HepG2 (cell line): ENCODE data around the gene NOS1. TPM values are rescaled to one million over a fixed set of nuclear protein-coding genes. Genes with fewer than 3 reads are reported as not detected.

Experiments
- ATAC-seq: fragments of 200-7000 bp; cut with Tn5 transposase; 3 replicates; pipeline ENCODE4 v1.9.1; 2020; ENCODE audit warnings: mild to moderate bottlenecking, moderate library complexity
- BruUV-seq: library from RNA; stranded (reverse); fragments of 400-500 nt; replicated peaks from 2 replicates; lab custom pipeline; 2021; lab: Mats Ljungman, UMichigan
- CTCF ChIA-PET: fragments of 300-600 bp; formaldehyde crosslinking; extraction: SDS; loops from one replicate; lab custom pipeline; 2021; ENCODE audit warnings: low total read pairs, inconsistent platforms, low intra/inter-chr PET ratio; lab: Yijun Ruan, JAX
- POLR2A ChIA-PET: fragments of 350-600 bp; sonication (Branson Sonifier 250); formaldehyde crosslinking; loops from one replicate; lab custom pipeline; 2020; ENCODE audit warnings: antibody characterized with exemption, inconsistent platforms; lab: Yijun Ruan, JAX
- DNase-seq: peaks from one replicate; pipeline ENCODE4 v3.0.0-alpha.2; 2015; ENCODE audit warnings: low spot score
- FAIRE-seq: peaks from 3 replicates; lab custom pipeline; 2011; peaks lifted over from hg19 to GRCh38; lab: Jason Lieb, UNC
- H2AFZ ChIP-seq: one replicate; pipeline ENCODE4 v1.6.1; 2011; ENCODE audit warnings: low read length, inconsistent platforms
- H3K27ac ChIP-seq: fragments of 300-600 bp; 3 replicates; pipeline ENCODE4 v1.8.0; 2011; ENCODE audit warnings: mixed run types, mild to moderate bottlenecking, mixed read lengths, low read length, inconsistent platforms; ENCODE audit not compliant: insufficient read depth; ENCODE audit errors: extremely low read length
- H3K27me3 ChIP-seq, 2 experiments: fragments of 200-600 bp in 1 of 2; 2 replicates in 1 of 2; 3 replicates in 1 of 2; pipeline versions ENCODE4 v1.6.0 to v1.8.0; 2011; ENCODE audit warnings: low read length in 2 of 2, mild to moderate bottlenecking in 2 of 2, moderate library complexity in 2 of 2, inconsistent platforms in 1 of 2; ENCODE audit not compliant: insufficient read depth in 2 of 2, control insufficient read depth in 1 of 2
- H3K36me3 ChIP-seq, 2 experiments: fragments of 200-600 bp in 1 of 2; replicated peaks in 1 of 2; 2 replicates in 1 of 2; 3 replicates in 1 of 2; pipeline versions ENCODE4 v1.5.1 to v1.8.0; 2011; ENCODE audit warnings: low read length in 2 of 2, inconsistent platforms in 1 of 2; ENCODE audit not compliant: insufficient read depth in 2 of 2, control insufficient read depth in 1 of 2
- H3K4me1 ChIP-seq: 2 replicates; pipeline ENCODE4 v1.5.1; 2012; ENCODE audit warnings: low read length, inconsistent platforms; ENCODE audit not compliant: insufficient read depth
- H3K4me2 ChIP-seq: 2 replicates; pipeline ENCODE4 v1.6.0; 2011; ENCODE audit warnings: low read depth, low read length, inconsistent platforms
- H3K4me3 ChIP-seq, 3 experiments: fragments of 200-600 bp in 1 of 3; sonication (generic), shearing (Covaris generic) in 1 of 3; replicated peaks in 1 of 3; 2 replicates each; pipeline ENCODE4 v1.5.1; 2011 to 2016; ENCODE audit warnings: low read length in 3 of 3, inconsistent platforms in 2 of 3, low read depth in 2 of 3, mild to moderate bottlenecking in 2 of 3, control low read depth in 1 of 3, mixed read lengths in 1 of 3; ENCODE audit not compliant: insufficient read depth in 1 of 3
- H3K79me2 ChIP-seq: one replicate; pipeline ENCODE4 v1.6.1; 2011; ENCODE audit warnings: low read length, inconsistent platforms; ENCODE audit not compliant: insufficient read depth
- H3K9ac ChIP-seq: 2 replicates; pipeline ENCODE4 v1.6.0; 2011; ENCODE audit warnings: mild to moderate bottlenecking, low read depth, low read length, inconsistent platforms; ENCODE audit not compliant: insufficient read depth
- H3K9me3 ChIP-seq: 2 replicates; pipeline ENCODE4 v1.5.1; 2012; ENCODE audit warnings: mild to moderate bottlenecking, low read length
- H4K20me1 ChIP-seq: 2 replicates; pipeline ENCODE4 v1.6.0; 2011; ENCODE audit warnings: inconsistent platforms, mild to moderate bottlenecking, low read length, moderate library complexity; ENCODE audit not compliant: insufficient read depth
- ADNP ChIP-seq: sonication (generic); formaldehyde crosslinking; IDR thresholded peaks from 2 replicates; pipeline ENCODE4 v1.4.0; 2020; ENCODE audit warnings: missing genetic modification reagents
- HCFC1 ChIP-seq: fragments of 150-350 bp; IDR thresholded peaks from 2 replicates; pipeline ENCODE4 v1.6.1; 2014; ENCODE audit warnings: low read depth, low read length
- NR2F1 ChIP-seq, 2 experiments: fragments of 450-650 bp in 1 of 2; formaldehyde crosslinking in 1 of 2; IDR thresholded peaks; 2 replicates each; pipeline versions ENCODE4 v1.5.0 to v1.6.1; 2016 to 2020; ENCODE audit warnings: mild to moderate bottlenecking in 1 of 2, missing compliant biosample characterization in 1 of 2, missing genetic modification reagents in 1 of 2, moderate library complexity in 1 of 2
- PAWR ChIP-seq: sonication (generic); formaldehyde crosslinking; IDR thresholded peaks from 2 replicates; pipeline ENCODE4 v1.4.0; 2020; ENCODE audit warnings: missing genetic modification reagents, mild to moderate bottlenecking, borderline replicate concordance
- PRDM15 ChIP-seq: sonication (generic); formaldehyde crosslinking; IDR thresholded peaks from 2 replicates; pipeline ENCODE4 v1.4.0; 2020; ENCODE audit warnings: missing genetic modification reagents
- ZNF629 ChIP-seq: sonication (generic); formaldehyde crosslinking; conservative IDR thresholded peaks from 2 replicates; pipeline ENCODE4 v1.5.0; 2020; ENCODE audit warnings: missing genetic modification reagents
- ZNF720 ChIP-seq: sonication (generic); formaldehyde crosslinking; IDR thresholded peaks from 2 replicates; pipeline ENCODE4 v1.4.0; 2020; ENCODE audit warnings: missing genetic modification reagents
- WGBS: methylation state at CpG from one replicate; pipeline ENCODE4 v1.1.6; 2017; ENCODE audit warnings: low lambda C conversion rate; 5-methylcytosine and 5-hydroxymethylcytosine counted together
- in situ Hi-C: cut with HindIII; loops from 2 replicates; pipeline ENCODE4 v1.10.0; 2017; ENCODE audit warnings: low pct_unique_long_range_greater_than_20kb; ENCODE audit not compliant: extremely low pct_ligation_motif_present
- intact Hi-C: fragments of 100-400 bp; cut with micrococcal nuclease; formaldehyde crosslinking; loops from one replicate; pipeline ENCODE4 v1.10.0; 2022; ENCODE audit not compliant: unreplicated experiment
- polyA plus RNA-seq, 8 experiments: library from polyadenylated mRNA; depleted of rRNA in 3 of 8; stranded (reverse) in 7 of 8; unstranded in 1 of 8; fragments of >200 nt; fragmentation: Illumina TruSeq in 4 of 8; extraction: Trizol in 4 of 8; gene quantifications; 2 replicates each; pipeline versions ENCODE4 v1.2.1 to v1.2.3, GENCODE V29; 2011 to 2016; ENCODE audit warnings: low read depth in 4 of 8, missing spikeins in 1 of 8, mixed read lengths in 1 of 8; ENCODE audit not compliant: insufficient read depth in 1 of 8
- total RNA-seq, 5 experiments: library from RNA; depleted of rRNA; stranded (reverse); fragments of >200 nt; fragmentation: Illumina TruSeq; extraction: Trizol; gene quantifications; 2 replicates each; pipeline ENCODE4 v1.2.3, GENCODE V29; 2016; ENCODE audit warnings: low read depth in 1 of 5
- TF ChIP-seq, protein P1 (sequence below): sonication (generic); formaldehyde crosslinking; IDR thresholded peaks from 2 replicates; pipeline ENCODE4 v1.5.0; 2020; ENCODE audit warnings: mild to moderate bottlenecking, missing genetic modification reagents, moderate library complexity
- TF ChIP-seq, protein P2 (sequence below): sonication (generic); formaldehyde crosslinking; IDR thresholded peaks from 2 replicates; pipeline ENCODE4 v1.5.0; 2020; ENCODE audit warnings: mild to moderate bottlenecking, low read depth, missing genetic modification reagents, borderline replicate concordance
- TF ChIP-seq, protein P3 (sequence below): sonication (generic); formaldehyde crosslinking; IDR thresholded peaks from 2 replicates; pipeline ENCODE4 v1.5.1; 2020; ENCODE audit warnings: missing genetic modification reagents, mild to moderate bottlenecking, borderline replicate concordance

NOS1 gene
- total and polyA plus RNA-seq, 2 of the 13 experiments (the other 11 are each of a cell fraction or from before 2014, with no cell fraction given): not detected

GRCh38 chr12:117231750-117232149 lies 129.7 kb downstream of the NOS1 start:
- H3K4me3 ChIP-seq: no peak overlapping the region
- H4K20me1 ChIP-seq: no peaks in the 10 kb centered on the region
- ATAC-seq (no peak), FAIRE-seq (no peak), DNase-seq (no peak)
- H3K9ac ChIP-seq: no peak overlapping the region
- TF ChIP-seq, protein P1, sequence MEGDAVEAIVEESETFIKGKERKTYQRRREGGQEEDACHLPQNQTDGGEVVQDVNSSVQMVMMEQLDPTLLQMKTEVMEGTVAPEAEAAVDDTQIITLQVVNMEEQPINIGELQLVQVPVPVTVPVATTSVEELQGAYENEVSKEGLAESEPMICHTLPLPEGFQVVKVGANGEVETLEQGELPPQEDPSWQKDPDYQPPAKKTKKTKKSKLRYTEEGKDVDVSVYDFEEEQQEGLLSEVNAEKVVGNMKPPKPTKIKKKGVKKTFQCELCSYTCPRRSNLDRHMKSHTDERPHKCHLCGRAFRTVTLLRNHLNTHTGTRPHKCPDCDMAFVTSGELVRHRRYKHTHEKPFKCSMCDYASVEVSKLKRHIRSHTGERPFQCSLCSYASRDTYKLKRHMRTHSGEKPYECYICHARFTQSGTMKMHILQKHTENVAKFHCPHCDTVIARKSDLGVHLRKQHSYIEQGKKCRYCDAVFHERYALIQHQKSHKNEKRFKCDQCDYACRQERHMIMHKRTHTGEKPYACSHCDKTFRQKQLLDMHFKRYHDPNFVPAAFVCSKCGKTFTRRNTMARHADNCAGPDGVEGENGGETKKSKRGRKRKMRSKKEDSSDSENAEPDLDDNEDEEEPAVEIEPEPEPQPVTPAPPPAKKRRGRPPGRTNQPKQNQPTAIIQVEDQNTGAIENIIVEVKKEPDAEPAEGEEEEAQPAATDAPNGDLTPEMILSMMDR (CRISPR knock-in tag): 0 out of 2 replicates have a peak, but pooled peaks have one; percentile 28
- TF ChIP-seq ADNP: 0 out of 2 replicates have a peak, but pooled peaks have one; percentile 14
- TF ChIP-seq PAWR (CRISPR knock-in tag): no peak
- H3K4me1 ChIP-seq: no peaks in the 10 kb centered on the region
- in situ Hi-C loops: loop anchor here (10.0 kb wide), 2 partner anchors 353 to 613 kb away; no protein-coding TSS in a partner anchor
- no peak overlapping the region for H3K27ac ChIP-seq
- H3K79me2 ChIP-seq: no peaks in the 10 kb centered on the region
- no TSS peak for BruUV-seq
- H3K36me3 ChIP-seq: no peaks in the 10 kb centered on the region
- intact Hi-C loops: loop anchor here (5.0 to 10.0 kb wide), 2 partner anchors 443 to 621 kb away; no protein-coding TSS in a partner anchor
- H3K9me3 ChIP-seq: no peaks in the 10 kb centered on the region
- ChIA-PET POLR2A (no interaction called here), CTCF (no interaction called here)
- peaks cover 3 to 13% of the 10 kb centered on the region in 2 experiments; a peak in 3 of 5 replicates for H3K27me3 ChIP-seq
- 52% methylated on average over 11 of the region's 11 CpGs for WGBS
- H2AFZ ChIP-seq: no peak overlapping the region
- H3K4me2 ChIP-seq: no peak overlapping the region

- in situ Hi-C loops: no loop called here
- no peaks in the 10 kb centered on the region for H4K20me1 ChIP-seq
- H3K79me2 ChIP-seq: no peaks in the 10 kb centered on the region
- FAIRE-seq (no peak), DNase-seq (no peak), ATAC-seq (no peak)
- POLR2A ChIA-PET: no interaction called here
- BruUV-seq: no TSS peak
- WGBS: 11% methylated on average over 2 of the region's 2 CpGs
- H3K4me3 ChIP-seq: no peak overlapping the region
- H3K27me3 ChIP-seq: peaks cover 3 to 8% of the 10 kb centered on the region in 2 experiments; a peak in 2 of 5 replicates
- no peak overlapping the region for H3K9ac ChIP-seq
- H3K4me2 ChIP-seq: no peak overlapping the region
- no peak overlapping the region for H3K27ac ChIP-seq
- H2AFZ ChIP-seq: no peak overlapping the region
- CTCF ChIA-PET: no interaction called here
- no peaks in the 10 kb centered on the region for H3K36me3 ChIP-seq
- intact Hi-C loops: no loop called here
- H3K9me3 ChIP-seq: no peaks in the 10 kb centered on the region
- H3K4me1 ChIP-seq: no peaks in the 10 kb centered on the region
- no peak for TF ChIP-seq HCFC1
- no peak for TF ChIP-seq NR2F1 (CRISPR knock-in tag; IDR thresholded peaks at IDR 0.05)
- TF ChIP-seq, protein P2, sequence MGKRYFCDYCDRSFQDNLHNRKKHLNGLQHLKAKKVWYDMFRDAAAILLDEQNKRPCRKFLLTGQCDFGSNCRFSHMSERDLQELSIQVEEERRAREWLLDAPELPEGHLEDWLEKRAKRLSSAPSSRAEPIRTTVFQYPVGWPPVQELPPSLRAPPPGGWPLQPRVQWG (CRISPR knock-in tag): no peak
- TF ChIP-seq PRDM15: no peak
- TF ChIP-seq ZNF720: no peak
- no peak for TF ChIP-seq ZNF629 (CRISPR knock-in tag)
- TF ChIP-seq, protein P3, sequence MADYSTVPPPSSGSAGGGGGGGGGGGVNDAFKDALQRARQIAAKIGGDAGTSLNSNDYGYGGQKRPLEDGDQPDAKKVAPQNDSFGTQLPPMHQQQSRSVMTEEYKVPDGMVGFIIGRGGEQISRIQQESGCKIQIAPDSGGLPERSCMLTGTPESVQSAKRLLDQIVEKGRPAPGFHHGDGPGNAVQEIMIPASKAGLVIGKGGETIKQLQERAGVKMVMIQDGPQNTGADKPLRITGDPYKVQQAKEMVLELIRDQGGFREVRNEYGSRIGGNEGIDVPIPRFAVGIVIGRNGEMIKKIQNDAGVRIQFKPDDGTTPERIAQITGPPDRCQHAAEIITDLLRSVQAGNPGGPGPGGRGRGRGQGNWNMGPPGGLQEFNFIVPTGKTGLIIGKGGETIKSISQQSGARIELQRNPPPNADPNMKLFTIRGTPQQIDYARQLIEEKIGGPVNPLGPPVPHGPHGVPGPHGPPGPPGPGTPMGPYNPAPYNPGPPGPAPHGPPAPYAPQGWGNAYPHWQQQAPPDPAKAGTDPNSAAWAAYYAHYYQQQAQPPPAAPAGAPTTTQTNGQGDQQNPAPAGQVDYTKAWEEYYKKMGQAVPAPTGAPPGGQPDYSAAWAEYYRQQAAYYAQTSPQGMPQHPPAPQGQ (CRISPR knock-in tag): no peak
Observed at GRCh38 chr12:117228239-117228638, 133.2 kb downstream of the NOS1 start.
